Upper lobe of left lung (tissue), 6 donors: Measurements from ENCODE around the gene CMTM4. TPM values are rescaled to one million over a fixed set of nuclear protein-coding genes. Genes with fewer than 3 reads are reported as not detected.
A peak's percentile ranks its signal among the peaks of the same experiment; 100 is the strongest.

Source experiments
- ATAC-seq, 2 donors: fragments of 200-7000 bp; cut with Tn5 transposase; one replicate each; pipeline ENCODE4 v1.9.1; 2022; ENCODE audit warnings: mild to moderate bottlenecking in 2 of 2, moderate library complexity in 2 of 2; ENCODE audit not compliant: low FRiP score in 2 of 2
- DNase-seq, 2 donors: peaks; one replicate each; pipeline ENCODE4 v3.0.0-alpha.2; 2019 to 2020
- H3K27ac ChIP-seq, 4 donors: fragments of 200-600 bp; sonication (generic); one replicate each; pipeline ENCODE4 v1.5.1; 2016 to 2019
- H3K27me3 ChIP-seq, 4 donors: fragments of 200-600 bp; sonication (generic); one replicate each; pipeline ENCODE4 v1.5.1; 2017 to 2019
- H3K36me3 ChIP-seq, 4 donors: fragments of 200-600 bp; sonication (generic); one replicate each; pipeline ENCODE4 v1.5.1; 2016 to 2019
- H3K4me1 ChIP-seq, 4 donors: fragments of 200-600 bp; sonication (generic); one replicate each; pipeline ENCODE4 v1.5.1; 2018 to 2019
- H3K4me3 ChIP-seq, 4 donors: fragments of 200-600 bp; sonication (generic); one replicate each; pipeline ENCODE4 v1.5.1; 2017 to 2019; ENCODE audit warnings: mild to moderate bottlenecking in 2 of 4, moderate library complexity in 1 of 4
- H3K9me3 ChIP-seq, 4 donors: fragments of 200-600 bp; sonication (generic); one replicate each; pipeline ENCODE4 v1.5.1; 2018 to 2019
- EP300 ChIP-seq, 4 donors: sonication (generic); formaldehyde crosslinking; IDR thresholded peaks; one replicate each; pipeline ENCODE4 v1.5.1; 2017; ENCODE audit warnings: antibody characterized with exemption in 4 of 4, control low read depth in 2 of 4
- POLR2A ChIP-seq, 4 donors: fragments of 450-650 bp; IDR thresholded peaks; one replicate each; pipeline ENCODE4 v1.5.1; 2016 to 2017; ENCODE audit warnings: antibody characterized with exemption in 4 of 4, mild to moderate bottlenecking in 2 of 4
- POLR2AphosphoS5 ChIP-seq, 2 donors: sonication (generic); formaldehyde crosslinking; IDR thresholded peaks; one replicate each; pipeline ENCODE4 v1.5.1; 2017; ENCODE audit warnings: antibody characterized with exemption in 2 of 2
- WGBS, 2 donors: methylation state at CpG; one replicate each; pipeline ENCODE4 v1.1.5; 2017 to 2018; 5-methylcytosine and 5-hydroxymethylcytosine counted together
- total RNA-seq, 6 donors: library from RNA; depleted of rRNA in 4 of 6; stranded (reverse); fragments of >200 nt in 4 of 6; gene quantifications; one replicate each; pipeline versions ENCODE4 v1.1.0 to v1.2.1, GENCODE V29; 2016 to 2021
- TF ChIP-seq, protein P1 (sequence below), 6 experiments: fragments of 450-650 bp in 4 of 6; fragments of 200-600 bp in 2 of 6; sonication (generic) in 2 of 6; IDR thresholded peaks; one replicate each; pipeline ENCODE4 v1.5.1; 2016 to 2019; ENCODE audit warnings: antibody characterized with exemption in 6 of 6
- donor health status: DM: no; HTN: no; CAD: no; lungs with moderate emphysema.
- donor health status: DM: no; HTN: yes; CAD: no; lungs with severe emphysema.

Gene CMTM4
- total RNA-seq, 6 donors from 2014 or later, result 35.6 to 82.1 (median 55.1) TPM

GRCh38 chr16:66717112-66717675 is 20.7 kb upstream of the CMTM4 start:
- H3K27me3 ChIP-seq, result no peaks in the 10 kb centered on the region
- TF ChIP-seq EP300 (IDR thresholded peaks at IDR 0.05) (no peak), POLR2A (IDR thresholded peaks at IDR 0.05) (no peak), POLR2AphosphoS5 (IDR thresholded peaks at IDR 0.05) (no peak)
- TF ChIP-seq, protein P1, sequence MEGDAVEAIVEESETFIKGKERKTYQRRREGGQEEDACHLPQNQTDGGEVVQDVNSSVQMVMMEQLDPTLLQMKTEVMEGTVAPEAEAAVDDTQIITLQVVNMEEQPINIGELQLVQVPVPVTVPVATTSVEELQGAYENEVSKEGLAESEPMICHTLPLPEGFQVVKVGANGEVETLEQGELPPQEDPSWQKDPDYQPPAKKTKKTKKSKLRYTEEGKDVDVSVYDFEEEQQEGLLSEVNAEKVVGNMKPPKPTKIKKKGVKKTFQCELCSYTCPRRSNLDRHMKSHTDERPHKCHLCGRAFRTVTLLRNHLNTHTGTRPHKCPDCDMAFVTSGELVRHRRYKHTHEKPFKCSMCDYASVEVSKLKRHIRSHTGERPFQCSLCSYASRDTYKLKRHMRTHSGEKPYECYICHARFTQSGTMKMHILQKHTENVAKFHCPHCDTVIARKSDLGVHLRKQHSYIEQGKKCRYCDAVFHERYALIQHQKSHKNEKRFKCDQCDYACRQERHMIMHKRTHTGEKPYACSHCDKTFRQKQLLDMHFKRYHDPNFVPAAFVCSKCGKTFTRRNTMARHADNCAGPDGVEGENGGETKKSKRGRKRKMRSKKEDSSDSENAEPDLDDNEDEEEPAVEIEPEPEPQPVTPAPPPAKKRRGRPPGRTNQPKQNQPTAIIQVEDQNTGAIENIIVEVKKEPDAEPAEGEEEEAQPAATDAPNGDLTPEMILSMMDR (IDR thresholded peaks at IDR 0.05), result peak; percentile 25 to 53 (median 48)
- peak in 1 of 2 donors; percentile 31 for DNase-seq
- peaks cover 0 to 8% (median 3%) of the 10 kb centered on the region in 4 donors for H3K4me1 ChIP-seq
- H3K4me3 ChIP-seq, result no peak overlapping the region
- 47 to 56% methylated on average over 10 to 12 of the region's 12 CpGs for WGBS, 2 donors
- ATAC-seq, result peak in 1 of 2 donors; percentile 77
- H3K9me3 ChIP-seq, result no peaks in the 10 kb centered on the region
- H3K27ac ChIP-seq, result peak overlapping the region in 1 of 4 donors; percentile 51
- peaks cover 0 to 21% (median 5%) of the 10 kb centered on the region in 4 donors for H3K36me3 ChIP-seq

DNA sequence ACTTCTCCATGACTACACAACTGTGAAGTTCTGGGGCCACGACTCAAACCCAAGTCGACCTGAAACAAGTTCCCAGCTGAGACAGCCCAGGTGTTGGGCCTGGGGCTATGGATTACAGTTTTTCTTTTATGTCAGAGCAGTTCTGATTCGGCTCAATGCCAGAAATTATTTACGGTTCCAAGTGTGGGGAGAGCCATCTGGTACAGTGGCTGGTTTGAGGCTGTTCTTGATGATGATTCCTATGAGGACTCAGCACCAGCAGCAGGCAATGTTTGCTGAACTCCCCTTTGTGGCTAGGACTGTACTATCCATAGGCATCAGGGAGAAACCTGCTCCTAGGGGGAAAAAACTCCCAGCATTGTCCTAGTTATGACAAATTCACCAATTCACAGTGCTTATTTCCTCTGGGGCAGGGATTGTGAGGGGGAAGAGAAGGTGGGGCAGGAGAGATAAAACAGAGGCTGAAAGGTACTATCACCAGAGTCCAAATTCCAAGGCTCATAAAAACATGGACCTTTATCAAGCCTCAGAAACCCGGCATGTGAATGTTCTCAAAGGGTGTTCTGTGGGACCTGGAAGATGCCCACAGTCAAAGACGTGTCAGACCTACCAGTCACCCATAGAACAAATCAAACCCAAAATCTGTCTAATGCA is 18.2 kb upstream of the CMTM4 start:
- H3K27me3 ChIP-seq, result no peaks in the 10 kb centered on the region
- no peaks in the 10 kb centered on the region for H3K9me3 ChIP-seq
- H3K4me3 ChIP-seq, result no peak overlapping the region
- H3K36me3 ChIP-seq, result peaks cover 0 to 8% (median 4%) of the 10 kb centered on the region in 4 donors
- no peak for ATAC-seq
- TF ChIP-seq EP300 (IDR thresholded peaks at IDR 0.05), result no peak
- no peak for TF ChIP-seq POLR2AphosphoS5 (IDR thresholded peaks at IDR 0.05)
- TF ChIP-seq, protein P1 (IDR thresholded peaks at IDR 0.05), result no peak
- no peak for TF ChIP-seq POLR2A (IDR thresholded peaks at IDR 0.05)
- WGBS, 2 donors, result 68 to 80% methylated on average over 4 to 6 of the region's 6 CpGs
- H3K27ac ChIP-seq, result no peak overlapping the region
- no peak for DNase-seq
- H3K4me1 ChIP-seq, result peaks cover 0 to 8% (median 3%) of the 10 kb centered on the region in 4 donors

DNA sequence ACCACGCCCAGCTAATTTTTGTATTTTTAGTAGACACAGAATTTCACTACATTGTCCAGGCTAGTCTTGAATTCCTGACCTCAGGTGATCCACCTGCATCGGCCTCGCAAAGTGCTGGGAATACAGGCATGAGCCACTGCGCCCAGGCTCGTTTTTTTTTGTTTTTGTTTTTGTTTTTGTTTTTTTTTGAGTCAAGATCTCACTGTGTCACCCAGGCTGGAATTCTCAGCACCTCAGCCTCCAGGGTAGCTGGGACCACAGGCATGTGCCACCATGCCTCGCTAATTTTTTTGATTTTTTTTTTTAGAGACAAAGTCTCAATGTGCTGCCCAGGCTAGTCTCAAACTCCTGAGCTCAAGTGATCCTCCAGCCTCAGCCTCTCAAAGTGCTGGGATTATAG is 17.5 kb upstream of the CMTM4 start:
- no peaks in the 10 kb centered on the region for H3K9me3 ChIP-seq
- H3K27ac ChIP-seq, result no peak overlapping the region
- TF ChIP-seq, protein P1 (IDR thresholded peaks at IDR 0.05), result no peak
- TF ChIP-seq EP300 (IDR thresholded peaks at IDR 0.05) (no peak), POLR2AphosphoS5 (IDR thresholded peaks at IDR 0.05) (no peak), POLR2A (IDR thresholded peaks at IDR 0.05) (no peak)
- no peak for DNase-seq
- peaks cover 0 to 8% (median 4%) of the 10 kb centered on the region in 4 donors for H3K36me3 ChIP-seq
- no peak overlapping the region for H3K4me3 ChIP-seq
- no peaks in the 10 kb centered on the region for H3K27me3 ChIP-seq
- no peak for ATAC-seq
- peaks cover 0 to 8% (median 3%) of the 10 kb centered on the region in 4 donors for H3K4me1 ChIP-seq
- 88 to 89% methylated on average over 6 of the region's 6 CpGs for WGBS, 2 donors

GRCh38 chr16:66713076-66713475 is 16.5 kb upstream of the CMTM4 start:
- TF ChIP-seq, protein P1 (IDR thresholded peaks at IDR 0.05), result no peak
- TF ChIP-seq POLR2AphosphoS5 (IDR thresholded peaks at IDR 0.05), result no peak
- TF ChIP-seq EP300 (IDR thresholded peaks at IDR 0.05), result no peak
- no peak for TF ChIP-seq POLR2A (IDR thresholded peaks at IDR 0.05)
- Histone ChIP-seq H3K4me3 (no peak overlapping the region), H3K9me3 (no peaks in the 10 kb centered on the region), H3K36me3 (peaks cover 0 to 3% (median under 1%) of the 10 kb centered on the region in 4 donors), H3K27ac (no peak overlapping the region), H3K4me1 (peaks cover 0 to 8% (median 0%) of the 10 kb centered on the region in 4 donors), H3K27me3 (no peaks in the 10 kb centered on the region)
- no peak for DNase-seq
- no peak for ATAC-seq
- 72 to 80% methylated on average over 1 to 2 of the region's 2 CpGs for WGBS, 2 donors
